HG02610 (cell line): Measurements from ENCODE around the gene CDH22.

ENCODE experiments used
- ATAC-seq: cut with Tn5 transposase; IDR thresholded peaks from one replicate; pipeline ENCODE4 v1.9.1; 2021; ENCODE audit warnings: mild to moderate bottlenecking, moderate library complexity; ENCODE audit not compliant: unreplicated experiment

CDH22 gene

GRCh38 chr20:46270977-46271744 is 37.1 kb downstream of the CDH22 start:
- no peak for ATAC-seq

- no peak for ATAC-seq
Observed at GRCh38 chr20:46269372-46269771, 38.9 kb downstream of the CDH22 start.

GRCh38 chr20:46268662-46269061 is 39.6 kb downstream of the CDH22 start:
- no peak for ATAC-seq

GRCh38 chr20:46268131-46268614 is 40.1 kb downstream of the CDH22 start:
- ATAC-seq, result no peak

- ATAC-seq, result no peak
Observed at GRCh38 chr20:46267108-46268105, 40.9 kb downstream of the CDH22 start.

- no peak for ATAC-seq
Observed at GRCh38 chr20:46265539-46265938, 42.8 kb downstream of the CDH22 start.

GRCh38 chr20:46264391-46265266 is 43.7 kb downstream of the CDH22 start:
- ATAC-seq, result no peak

- ATAC-seq, result no peak
Observed at GRCh38 chr20:46261456-46262253, 46.6 kb downstream of the CDH22 start.

GRCh38 chr20:46260936-46261454 is 47.3 kb downstream of the CDH22 start:
- ATAC-seq, result no peak

GRCh38 chr20:46260480-46260879 is 47.8 kb downstream of the CDH22 start:
- ATAC-seq, result no peak

GRCh38 chr20:46259260-46259859 is 48.9 kb downstream of the CDH22 start:
- ATAC-seq, result no peak

- no peak for ATAC-seq
Observed at GRCh38 chr20:46257887-46258286, 50.4 kb downstream of the CDH22 start.

GRCh38 chr20:46256293-46256692 is 52.0 kb downstream of the CDH22 start:
- no peak for ATAC-seq

- ATAC-seq, result no peak
Observed at GRCh38 chr20:46255440-46256104, 52.7 kb downstream of the CDH22 start.

GRCh38 chr20:46253391-46253790 is 54.9 kb downstream of the CDH22 start:
- no peak for ATAC-seq

- no peak for ATAC-seq
Observed at GRCh38 chr20:46252352-46253091, 55.8 kb downstream of the CDH22 start.

GRCh38 chr20:46251211-46251673 is 57.1 kb downstream of the CDH22 start:
- no peak for ATAC-seq

GRCh38 chr20:46250772-46251171 is 57.5 kb downstream of the CDH22 start:
- no peak for ATAC-seq
